HG02981 (cell line): Measurements from ENCODE around the gene ADAMTS7.
"Not testable (repeated sequence)": the region's sequence is repeated elsewhere in the genome, so short reads cannot be mapped to it uniquely, and the experiment has no call there.

Experiments
- ATAC-seq: cut with Tn5 transposase; IDR thresholded peaks from one replicate; pipeline ENCODE4 v1.9.1; 2021; ENCODE audit warnings: mild to moderate bottlenecking, moderate library complexity; ENCODE audit not compliant: unreplicated experiment

Gene ADAMTS7

GRCh38 chr15:78726870-78727551 lies 84.3 kb downstream of the ADAMTS7 start:
- ATAC-seq, result no peak

- ATAC-seq, result not testable (repeated sequence)
Measured at GRCh38 chr15:78719819-78720450, 91.3 kb downstream of the ADAMTS7 start.

GRCh38 chr15:78718837-78719236 lies 92.4 kb downstream of the ADAMTS7 start:
- no peak for ATAC-seq

- no peak for ATAC-seq
Measured at GRCh38 chr15:78717956-78718656, 93.2 kb downstream of the ADAMTS7 start.

GRCh38 chr15:78716651-78717050 lies 94.6 kb downstream of the ADAMTS7 start:
- ATAC-seq, result no peak

GRCh38 chr15:78715930-78716329 lies 95.3 kb downstream of the ADAMTS7 start:
- ATAC-seq, result no peak

- ATAC-seq, result no peak
Measured at GRCh38 chr15:78715434-78715833, 95.8 kb downstream of the ADAMTS7 start.

GRCh38 chr15:78714890-78715289 lies 96.4 kb downstream of the ADAMTS7 start:
- ATAC-seq, result no peak

GRCh38 chr15:78712797-78713515 lies 98.3 kb downstream of the ADAMTS7 start:
- no peak for ATAC-seq

GRCh38 chr15:78711638-78712037 lies 99.6 kb downstream of the ADAMTS7 start:
- ATAC-seq, result no peak

- ATAC-seq, result peak; percentile 68
Measured at GRCh38 chr15:78709263-78709882, 101.9 kb downstream of the ADAMTS7 start.
